RWPE2 (cell line): ENCODE measurements around the gene TERB2.
"Not testable (repeated sequence)": the region's sequence is repeated elsewhere in the genome, so short reads cannot be mapped to it uniquely, and the experiment has no call there.

Source experiments
- ATAC-seq: fragments of 200-7000 bp; cut with Tn5 transposase; 3 replicates; pipeline ENCODE4 v1.9.1; 2021; ENCODE audit warnings: low read depth
- DNase-seq: peaks from one replicate; pipeline ENCODE4 v3.0.0-alpha.2; 2020; ENCODE audit warnings: low spot score
- H3K27ac ChIP-seq: fragments of 450-650 bp; 2 replicates; pipeline ENCODE4 v1.5.1; 2017; ENCODE audit warnings: mild to moderate bottlenecking; ENCODE audit not compliant: poor library complexity, severe bottlenecking
- H3K27me3 ChIP-seq: fragments of 250-450 bp; sonication (Bioruptor Pico); 2 replicates; pipeline ENCODE4 v1.5.1; 2021; ENCODE audit warnings: mild to moderate bottlenecking, moderate library complexity; ENCODE audit not compliant: insufficient read depth, poor library complexity, severe bottlenecking
- H3K36me3 ChIP-seq: fragments of 250-450 bp; sonication (Bioruptor Pico); 2 replicates; pipeline ENCODE4 v1.5.1; 2020; ENCODE audit warnings: low read depth, mild to moderate bottlenecking, moderate library complexity
- H3K4me1 ChIP-seq: fragments of 250-450 bp; sonication (Bioruptor Pico); 2 replicates; pipeline ENCODE4 v1.5.1; 2021; ENCODE audit warnings: mild to moderate bottlenecking, moderate library complexity; ENCODE audit not compliant: insufficient read depth, poor library complexity, severe bottlenecking
- H3K4me3 ChIP-seq: fragments of 250-450 bp; sonication (Bioruptor Pico); 2 replicates; pipeline ENCODE4 v1.5.1; 2021; ENCODE audit warnings: mild to moderate bottlenecking, moderate library complexity; ENCODE audit not compliant: severe bottlenecking
- H3K9me3 ChIP-seq: fragments of 250-450 bp; sonication (Bioruptor Pico); 2 replicates; pipeline ENCODE4 v1.5.1; 2021; ENCODE audit warnings: mild to moderate bottlenecking, moderate library complexity; ENCODE audit not compliant: severe bottlenecking
- CTCF ChIP-seq: fragments of 450-650 bp; IDR thresholded peaks from one replicate; pipeline ENCODE4 v1.5.1; 2017; ENCODE audit warnings: mild to moderate bottlenecking, moderate library complexity; ENCODE audit not compliant: poor library complexity, severe bottlenecking

TERB2 gene

GRCh38 chr15:45009046-45009445, 52.6 kb downstream of the TERB2 start:
- no peaks in the 10 kb centered on the region for H3K27me3 ChIP-seq
- no peak overlapping the region for H3K4me3 ChIP-seq
- no peaks in the 10 kb centered on the region for H3K4me1 ChIP-seq
- ATAC-seq (no peak), DNase-seq (no peak)
- TF ChIP-seq CTCF = no peak
- H3K9me3 ChIP-seq = no peaks in the 10 kb centered on the region
- H3K27ac ChIP-seq = no peak overlapping the region
- no peaks in the 10 kb centered on the region for H3K36me3 ChIP-seq

DNA sequence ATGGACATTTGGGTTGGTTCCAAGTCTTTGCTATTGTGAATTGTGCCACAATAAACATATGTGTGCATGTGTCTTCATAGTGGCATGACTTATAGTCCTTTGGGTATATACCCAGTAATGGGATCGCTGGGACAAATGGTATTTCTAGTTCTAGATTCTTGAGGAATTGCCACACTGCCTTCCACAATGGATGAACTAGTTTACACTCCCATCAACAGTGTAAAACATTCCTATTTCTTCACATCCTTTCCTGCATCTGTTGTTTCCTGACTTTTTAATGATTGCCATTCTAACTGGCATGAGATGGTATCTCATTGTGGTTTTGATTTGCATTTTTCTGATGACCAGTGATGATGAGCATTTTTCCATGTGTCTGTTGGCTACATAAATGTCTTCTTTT, 58.6 kb downstream of the TERB2 start:
- not testable (repeated sequence) for DNase-seq, H3K36me3 ChIP-seq
- peaks cover 11% of the 10 kb centered on the region for H3K27me3 ChIP-seq

GRCh38 chr15:45020222-45020900, 63.9 kb downstream of the TERB2 start:
- not testable (repeated sequence) for H3K27ac ChIP-seq

More for the DNA sequence above, 58.6 kb downstream of the TERB2 start:
- not testable (repeated sequence) for H3K4me3 ChIP-seq, H3K9me3 ChIP-seq, H3K4me1 ChIP-seq, ATAC-seq, H3K27ac ChIP-seq

GRCh38 chr15:45020901-45021259, 64.4 kb downstream of the TERB2 start:
- H3K4me1 ChIP-seq, H3K36me3 ChIP-seq, H3K9me3 ChIP-seq, ATAC-seq, DNase-seq, H3K27ac ChIP-seq, H3K4me3 ChIP-seq: not testable (repeated sequence)
- H3K27me3 ChIP-seq = peaks cover 11% of the 10 kb centered on the region

More at GRCh38 chr15:45020222-45020900, 63.9 kb downstream of the TERB2 start:
- ATAC-seq, H3K4me3 ChIP-seq, H3K4me1 ChIP-seq, H3K36me3 ChIP-seq, DNase-seq, H3K9me3 ChIP-seq: not testable (repeated sequence)
- H3K27me3 ChIP-seq = peaks cover 11% of the 10 kb centered on the region

GRCh38 chr15:45021348-45021747, 64.9 kb downstream of the TERB2 start:
- DNase-seq (no peak), ATAC-seq (no peak)
- H3K27ac ChIP-seq = no peak overlapping the region
- no peak for TF ChIP-seq CTCF
- H3K4me1 ChIP-seq = peaks cover 9% of the 10 kb centered on the region
- no peak overlapping the region for H3K4me3 ChIP-seq
- no peaks in the 10 kb centered on the region for H3K9me3 ChIP-seq
- H3K36me3 ChIP-seq = no peaks in the 10 kb centered on the region
- peaks cover 11% of the 10 kb centered on the region for H3K27me3 ChIP-seq

DNA sequence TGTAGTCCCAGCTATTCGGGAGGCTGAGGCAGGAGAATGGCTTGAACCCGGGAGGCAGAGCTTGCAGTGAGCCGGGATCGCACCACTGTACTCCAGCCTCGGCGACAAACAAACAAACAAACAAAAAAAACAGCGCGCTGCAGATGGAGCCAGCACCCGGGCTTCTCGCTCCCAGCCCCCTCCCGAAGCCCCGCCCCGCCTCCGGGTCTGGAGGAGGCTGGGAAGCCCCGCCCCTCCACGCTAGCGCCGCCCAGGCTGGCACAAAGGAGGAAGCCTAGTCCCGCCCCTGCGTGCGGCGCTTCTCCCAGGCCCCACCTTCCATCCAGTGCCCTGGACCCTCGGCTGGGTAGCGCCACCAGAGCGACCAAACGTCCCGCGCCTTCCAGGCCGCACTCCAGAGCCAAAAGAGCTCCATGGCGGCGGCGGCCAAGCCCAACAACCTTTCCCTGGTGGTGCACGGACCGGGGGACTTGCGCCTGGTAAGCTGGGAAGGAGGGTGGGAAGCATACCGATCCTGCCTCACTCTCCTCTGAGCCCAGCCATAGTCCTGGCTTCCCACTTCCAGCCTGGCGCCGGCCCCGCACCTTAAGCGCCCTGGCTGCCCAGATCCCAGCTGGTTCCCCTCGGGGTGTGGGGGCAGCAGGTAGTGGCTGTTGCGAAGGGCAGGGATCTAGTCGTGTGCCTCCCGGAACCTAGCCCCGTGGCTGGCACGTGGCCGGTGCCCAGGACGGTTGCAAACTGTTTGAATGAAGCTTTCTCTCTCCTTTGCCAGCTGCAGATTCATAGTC, 66.6 kb downstream of the TERB2 start, which contains the start of gene SORD:
SORD (plus strand) TSS at position 325 of the 788 bp plus-strand sequence; CDS start at position 414, 89 bp downstream.
- H3K4me1 ChIP-seq = peaks cover 9% of the 10 kb centered on the region
- no peak for TF ChIP-seq CTCF
- ATAC-seq (peak; percentile 97), DNase-seq (peak; percentile 96)
- peak within 1 kb of the TSS; percentile 74 for H3K4me3 ChIP-seq
- peaks cover 9% of the 10 kb centered on the region for H3K27me3 ChIP-seq
- peak within 1 kb of the TSS; percentile 15 for H3K27ac ChIP-seq
- H3K36me3 ChIP-seq = no peaks in the 10 kb centered on the region; the same call in 1 of the 2 replicates
- no peaks in the 10 kb centered on the region for H3K9me3 ChIP-seq
